Mesothelial cell of epicardium (in vitro differentiated cells): ENCODE data around the gene KRTAP1-5. TPM values are rescaled to one million over a fixed set of nuclear protein-coding genes. Genes with fewer than 3 reads are reported as not detected.

ENCODE experiments used
- DNase-seq, 2 experiments: peaks; one replicate each; pipeline ENCODE4 v3.0.0; 2021; ENCODE audit warnings: low spot score in 2 of 2; ENCODE audit not compliant: unreplicated experiment in 2 of 2
- H3K27ac Mint-ChIP-seq: 2 replicates; pipeline ENCODE4 v1.8.0; 2021; ENCODE audit warnings: mixed read lengths
- H3K27me3 Mint-ChIP-seq: 2 replicates; pipeline ENCODE4 v1.8.0; 2021; ENCODE audit warnings: low read depth, mixed read lengths
- H3K36me3 Mint-ChIP-seq: 2 replicates; pipeline ENCODE4 v1.8.0; 2021; ENCODE audit warnings: mixed read lengths
- H3K4me1 Mint-ChIP-seq: 2 replicates; pipeline ENCODE4 v1.8.0; 2021; ENCODE audit warnings: mixed read lengths
- H3K4me3 Mint-ChIP-seq: 2 replicates; pipeline ENCODE4 v1.8.0; 2021; ENCODE audit warnings: mild to moderate bottlenecking, moderate library complexity, mixed read lengths
- H3K9me3 Mint-ChIP-seq: 2 replicates; pipeline ENCODE4 v1.8.0; 2021; ENCODE audit warnings: mixed read lengths
- CTCF ChIP-seq: fragments of 200-600 bp; sonication (generic); IDR thresholded peaks from one replicate; pipeline ENCODE4 v1.5.0; 2021; ENCODE audit warnings: antibody characterized with exemption; ENCODE audit not compliant: unreplicated experiment
- total RNA-seq: library from RNA; stranded (reverse); gene quantifications from 3 replicates; pipeline ENCODE4 v1.2.1, GENCODE V29; 2021

The KRTAP1-5 gene
- total RNA-seq, 1 donor from 2014 or later: not detected

GRCh38 chr17:40984226-40984625 lies 42.8 kb downstream of the KRTAP1-5 start, which contains the start of gene KRT40:
KRT40 (minus strand) TSS chr17:40984326; CDS start chr17:40984273, 53 bp downstream.
- no peak within 1 kb of the TSS for H3K27ac Mint-ChIP-seq
- H3K27me3 Mint-ChIP-seq: no peaks in the 10 kb centered on the region
- H3K36me3 Mint-ChIP-seq: no peaks in the 10 kb centered on the region
- no peak for TF ChIP-seq CTCF
- H3K4me1 Mint-ChIP-seq: peaks cover 24% of the 10 kb centered on the region
- DNase-seq: no peak
- no peak within 1 kb of the TSS for H3K4me3 Mint-ChIP-seq
- no peaks in the 10 kb centered on the region for H3K9me3 Mint-ChIP-seq

GRCh38 chr17:40981115-40981514 lies 45.9 kb downstream of the KRTAP1-5 start:
- Mint-ChIP-seq H3K36me3 (no peaks in the 10 kb centered on the region), H3K27me3 (no peaks in the 10 kb centered on the region), H3K4me1 (peaks cover 25% of the 10 kb centered on the region), H3K9me3 (no peaks in the 10 kb centered on the region), H3K4me3 (no peak overlapping the region), H3K27ac (peak overlapping the region; percentile 25)
- no peak for TF ChIP-seq CTCF
- no peak for DNase-seq

DNA sequence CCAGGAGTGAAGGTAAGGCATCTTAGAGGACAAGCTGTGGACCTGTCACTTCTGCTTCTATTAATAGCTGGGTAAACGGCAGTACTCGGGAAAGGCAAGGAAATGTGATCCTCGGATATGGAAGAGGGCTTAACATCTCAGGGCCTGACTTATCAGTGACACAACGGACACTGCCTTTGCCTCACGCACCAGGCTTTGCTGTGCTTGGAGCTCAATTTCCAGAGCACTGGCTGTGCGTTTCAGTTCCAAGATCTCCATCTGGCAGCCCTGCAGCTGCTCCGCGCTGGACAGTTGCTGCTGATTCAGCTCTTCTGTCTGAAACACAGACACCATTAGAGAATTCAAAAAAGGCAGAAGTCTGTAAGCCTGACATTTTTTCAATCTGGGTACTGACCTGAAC lies 46.4 kb downstream of the KRTAP1-5 start:
- Mint-ChIP-seq H3K27ac (peak overlapping the region; percentile 25), H3K27me3 (no peaks in the 10 kb centered on the region), H3K4me1 (peaks cover 24% of the 10 kb centered on the region), H3K9me3 (no peaks in the 10 kb centered on the region), H3K4me3 (no peak overlapping the region), H3K36me3 (no peaks in the 10 kb centered on the region)
- TF ChIP-seq CTCF: no peak
- no peak for DNase-seq

DNA sequence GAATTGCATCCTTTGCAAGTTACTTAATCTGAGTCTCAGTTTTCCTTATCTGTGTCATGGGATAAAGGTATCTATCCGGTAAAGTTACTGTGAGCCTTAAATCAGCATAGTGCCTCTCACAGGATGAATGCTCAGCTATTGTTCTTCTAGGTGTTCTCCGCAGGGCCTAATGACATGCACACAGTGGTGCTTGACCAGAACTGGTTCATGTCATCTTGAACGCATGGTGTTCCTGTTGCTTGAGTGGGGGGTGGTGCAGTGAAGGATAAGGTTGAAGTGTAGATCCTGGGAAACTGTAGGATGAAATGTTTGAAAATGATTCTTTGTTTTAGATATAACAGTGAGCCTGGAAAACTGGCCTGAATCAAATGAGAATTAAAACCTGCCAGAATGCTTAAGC lies 46.9 kb downstream of the KRTAP1-5 start:
- no peaks in the 10 kb centered on the region for H3K36me3 Mint-ChIP-seq
- H3K9me3 Mint-ChIP-seq: no peaks in the 10 kb centered on the region
- DNase-seq: no peak
- no peaks in the 10 kb centered on the region for H3K27me3 Mint-ChIP-seq
- peaks cover 22% of the 10 kb centered on the region for H3K4me1 Mint-ChIP-seq
- no peak for TF ChIP-seq CTCF
- H3K4me3 Mint-ChIP-seq: no peak overlapping the region
- H3K27ac Mint-ChIP-seq: no peak overlapping the region

- Mint-ChIP-seq H3K9me3 (no peaks in the 10 kb centered on the region), H3K36me3 (no peaks in the 10 kb centered on the region), H3K4me3 (no peak overlapping the region), H3K27ac (peak overlapping the region; percentile 89), H3K4me1 (peaks cover 22% of the 10 kb centered on the region), H3K27me3 (no peaks in the 10 kb centered on the region)
- DNase-seq: no peak
- TF ChIP-seq CTCF: no peak
Observed at GRCh38 chr17:40978575-40979151, 48.3 kb downstream of the KRTAP1-5 start.

Other genes with a start within 250 kb of the KRTAP1-5 start
- gene KRT27, start 244.7 kb downstream of the KRTAP1-5 start, total RNA-seq: not detected in 3 replicates
- gene KRT28, start 227.2 kb downstream of the KRTAP1-5 start, total RNA-seq: not detected in 3 replicates
- gene KRT10, start 204.6 kb downstream of the KRTAP1-5 start, total RNA-seq: 39.0 to 43.6 TPM (median 39.5 TPM) in 3 replicates
- gene KRT12, start 160.0 kb downstream of the KRTAP1-5 start, total RNA-seq: not detected in 3 replicates
- not detected in 3 replicates for gene KRT20, start 142.0 kb downstream of the KRTAP1-5 start, total RNA-seq
- 2.3 to 2.8 TPM (median 2.6 TPM) in 3 replicates for gene KRT23, start 89.6 kb downstream of the KRTAP1-5 start, total RNA-seq
- gene KRT39, start 60.3 kb downstream of the KRTAP1-5 start, total RNA-seq: not detected in 3 replicates
- gene KRT40, start 42.9 kb downstream of the KRTAP1-5 start, total RNA-seq: 0.16 TPM in 1 of 3 replicates, not detected in the others
- not detected in 3 replicates for gene KRTAP3-3, start 33.0 kb downstream of the KRTAP1-5 start, total RNA-seq
- not detected in 3 replicates for gene KRTAP3-2, start 27.3 kb downstream of the KRTAP1-5 start, total RNA-seq
- 0.41 to 1.3 TPM (median 0.95 TPM) in 3 replicates for gene KRTAP3-1, start 18.1 kb downstream of the KRTAP1-5 start, total RNA-seq
- not detected in 3 replicates for gene KRTAP1-4, start 3.0 kb upstream of the KRTAP1-5 start, total RNA-seq
- not detected in 3 replicates for gene KRTAP1-3, start 7.7 kb upstream of the KRTAP1-5 start, total RNA-seq
- gene KRTAP1-1, start 14.2 kb upstream of the KRTAP1-5 start, total RNA-seq: not detected in 3 replicates
- gene KRTAP2-1, start 20.1 kb upstream of the KRTAP1-5 start, total RNA-seq: not detected in 3 replicates
- gene KRTAP2-2, start 28.0 kb upstream of the KRTAP1-5 start, total RNA-seq: not detected in 3 replicates
- 0.45 to 0.91 TPM (median 0.69 TPM) in 3 replicates for gene KRTAP2-3, start 32.9 kb upstream of the KRTAP1-5 start, total RNA-seq
- not detected in 3 replicates for gene KRTAP2-4, start 38.7 kb upstream of the KRTAP1-5 start, total RNA-seq
- gene KRTAP4-7, start 56.9 kb upstream of the KRTAP1-5 start, total RNA-seq: not detected in 3 replicates
- gene KRTAP4-8, start 70.9 kb upstream of the KRTAP1-5 start, total RNA-seq: not detected in 3 replicates
- not detected in 3 replicates for gene KRTAP4-16, start 75.0 kb upstream of the KRTAP1-5 start, total RNA-seq
- not detected in 3 replicates for gene KRTAP4-9, start 78.2 kb upstream of the KRTAP1-5 start, total RNA-seq
- not detected in 3 replicates for gene KRTAP4-11, start 91.2 kb upstream of the KRTAP1-5 start, total RNA-seq
- gene KRTAP4-12, start 97.0 kb upstream of the KRTAP1-5 start, total RNA-seq: not detected in 3 replicates
- not detected in 3 replicates for gene KRTAP4-6, start 113.3 kb upstream of the KRTAP1-5 start, total RNA-seq
- not detected in 3 replicates for gene KRTAP4-5, start 122.6 kb upstream of the KRTAP1-5 start, total RNA-seq
- not detected in 3 replicates for gene KRTAP4-4, start 133.5 kb upstream of the KRTAP1-5 start, total RNA-seq
- not detected in 3 replicates for gene KRTAP4-3, start 141.0 kb upstream of the KRTAP1-5 start, total RNA-seq
- not detected in 3 replicates for gene KRTAP4-2, start 151.0 kb upstream of the KRTAP1-5 start, total RNA-seq
- not detected in 3 replicates for gene KRTAP4-1, start 157.7 kb upstream of the KRTAP1-5 start, total RNA-seq
- not detected in 3 replicates for gene KRTAP9-1, start 162.7 kb upstream of the KRTAP1-5 start, total RNA-seq
- gene KRTAP9-2, start 199.4 kb upstream of the KRTAP1-5 start, total RNA-seq: not detected in 3 replicates
- gene KRTAP9-3, start 205.2 kb upstream of the KRTAP1-5 start, total RNA-seq: not detected in 3 replicates
- gene KRTAP9-8, start 210.8 kb upstream of the KRTAP1-5 start, total RNA-seq: not detected in 3 replicates
- gene KRTAP9-4, start 222.5 kb upstream of the KRTAP1-5 start, total RNA-seq: not detected in 3 replicates
- gene KRTAP9-9, start 228.2 kb upstream of the KRTAP1-5 start, total RNA-seq: not detected in 3 replicates
- not detected in 3 replicates for gene KRTAP9-6, start 238.2 kb upstream of the KRTAP1-5 start, total RNA-seq
- gene KRTAP9-7, start 248.5 kb upstream of the KRTAP1-5 start, total RNA-seq: not detected in 3 replicates